CD4-positive, alpha-beta T cell treated with Interleukin-15 for 1 hour (primary cell): Measurements from ENCODE around the gene HDAC3.

Experiments used
- DNase-seq: peaks from one replicate; pipeline ENCODE4 v3.0.0-alpha.2; 2020

HDAC3 gene

GRCh38 chr5:141598391-141599345, 38.0 kb downstream of the HDAC3 start:
- no peak for DNase-seq

- no peak for DNase-seq
These were observed 38.8 kb downstream of the HDAC3 start for GRCh38 chr5:141597814-141598213.

- no peak for DNase-seq
These were observed 39.3 kb downstream of the HDAC3 start for GRCh38 chr5:141597394-141597793.

GRCh38 chr5:141596867-141597266, 39.8 kb downstream of the HDAC3 start:
- no peak for DNase-seq

- no peak for DNase-seq
These were observed 46.5 kb downstream of the HDAC3 start for GRCh38 chr5:141590127-141590526.

- no peak for DNase-seq
These were observed 50.4 kb downstream of the HDAC3 start for GRCh38 chr5:141586246-141586645.

- DNase-seq, result no peak
These were observed 51.1 kb downstream of the HDAC3 start for GRCh38 chr5:141585594-141585993.

GRCh38 chr5:141574122-141574510, 62.5 kb downstream of the HDAC3 start:
- DNase-seq, result no peak

GRCh38 chr5:141573489-141574121, 63.0 kb downstream of the HDAC3 start:
- no peak for DNase-seq
